Erythroblast (primary cell): Measurements from ENCODE around the gene PTGFRN.

ENCODE experiments used
- GATA1 ChIP-seq: IDR thresholded peaks from 2 replicates; pipeline ENCODE4 v1.6.1; 2011; ENCODE audit warnings: low read depth, mild to moderate bottlenecking, control low read depth, low read length, moderate library complexity
- POLR2A ChIP-seq: IDR thresholded peaks from 2 replicates; pipeline ENCODE4 v1.6.1; 2011; ENCODE audit warnings: mild to moderate bottlenecking, low read length

GRCh38 chr1:116986421-116987255 is 76.9 kb downstream of the PTGFRN start:
- TF ChIP-seq POLR2A (no peak), GATA1 (no peak)
